ENCODE data around the gene HAPLN1. TPM values are rescaled to one million over a fixed set of nuclear protein-coding genes. Genes with fewer than 3 reads are reported as not detected.

Gene HAPLN1
- polyA plus RNA-seq, 2 of the 4 experiments (the other 2 are of a cell fraction): not detected

DNA sequence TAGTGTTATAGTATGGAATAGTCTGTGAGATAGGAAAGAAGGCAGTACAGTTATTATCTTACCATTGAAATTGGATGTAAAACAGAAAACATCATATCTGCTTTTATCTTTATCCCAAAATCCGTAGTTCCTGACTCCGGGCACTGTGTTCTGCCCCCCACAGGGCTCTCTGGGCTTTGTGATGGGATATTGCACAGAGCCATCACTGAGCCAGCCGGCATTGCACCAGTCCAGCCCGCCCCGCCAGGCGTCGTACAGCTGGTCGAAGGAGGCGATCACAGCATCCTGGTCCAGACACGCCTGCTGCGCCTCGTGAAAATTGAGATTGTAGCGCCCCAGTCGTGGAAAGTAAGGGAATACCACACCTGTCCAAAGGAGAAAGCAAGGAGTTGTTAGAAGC is 76.4 kb downstream of the HAPLN1 start (continued):
- TF ChIP-seq, protein P1, sequence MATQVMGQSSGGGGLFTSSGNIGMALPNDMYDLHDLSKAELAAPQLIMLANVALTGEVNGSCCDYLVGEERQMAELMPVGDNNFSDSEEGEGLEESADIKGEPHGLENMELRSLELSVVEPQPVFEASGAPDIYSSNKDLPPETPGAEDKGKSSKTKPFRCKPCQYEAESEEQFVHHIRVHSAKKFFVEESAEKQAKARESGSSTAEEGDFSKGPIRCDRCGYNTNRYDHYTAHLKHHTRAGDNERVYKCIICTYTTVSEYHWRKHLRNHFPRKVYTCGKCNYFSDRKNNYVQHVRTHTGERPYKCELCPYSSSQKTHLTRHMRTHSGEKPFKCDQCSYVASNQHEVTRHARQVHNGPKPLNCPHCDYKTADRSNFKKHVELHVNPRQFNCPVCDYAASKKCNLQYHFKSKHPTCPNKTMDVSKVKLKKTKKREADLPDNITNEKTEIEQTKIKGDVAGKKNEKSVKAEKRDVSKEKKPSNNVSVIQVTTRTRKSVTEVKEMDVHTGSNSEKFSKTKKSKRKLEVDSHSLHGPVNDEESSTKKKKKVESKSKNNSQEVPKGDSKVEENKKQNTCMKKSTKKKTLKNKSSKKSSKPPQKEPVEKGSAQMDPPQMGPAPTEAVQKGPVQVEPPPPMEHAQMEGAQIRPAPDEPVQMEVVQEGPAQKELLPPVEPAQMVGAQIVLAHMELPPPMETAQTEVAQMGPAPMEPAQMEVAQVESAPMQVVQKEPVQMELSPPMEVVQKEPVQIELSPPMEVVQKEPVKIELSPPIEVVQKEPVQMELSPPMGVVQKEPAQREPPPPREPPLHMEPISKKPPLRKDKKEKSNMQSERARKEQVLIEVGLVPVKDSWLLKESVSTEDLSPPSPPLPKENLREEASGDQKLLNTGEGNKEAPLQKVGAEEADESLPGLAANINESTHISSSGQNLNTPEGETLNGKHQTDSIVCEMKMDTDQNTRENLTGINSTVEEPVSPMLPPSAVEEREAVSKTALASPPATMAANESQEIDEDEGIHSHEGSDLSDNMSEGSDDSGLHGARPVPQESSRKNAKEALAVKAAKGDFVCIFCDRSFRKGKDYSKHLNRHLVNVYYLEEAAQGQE (IDR thresholded peaks at IDR 0.05): no peak
- no peak for TF ChIP-seq JUN (IDR thresholded peaks at IDR 0.05)

DNA sequence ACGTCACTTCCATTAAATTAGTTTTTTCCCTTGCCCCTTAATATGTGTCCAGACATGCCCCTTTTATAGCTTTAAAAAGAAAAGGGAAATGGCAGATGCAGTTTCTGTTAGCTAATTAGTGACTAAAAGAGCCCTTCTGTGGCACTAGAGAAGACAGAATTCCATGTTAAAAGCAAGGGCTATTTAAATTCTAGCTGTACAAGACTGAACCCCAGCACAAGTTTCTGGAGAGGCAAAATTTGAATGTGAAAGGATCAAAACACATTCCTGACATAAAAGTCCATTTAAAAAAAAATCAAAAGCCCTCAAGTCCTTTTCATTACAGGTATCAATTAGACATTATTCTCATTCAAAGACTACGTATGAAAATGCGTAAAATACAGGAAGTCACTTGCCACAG is 78.7 kb downstream of the HAPLN1 start:
- no peak overlapping the region for H3K4me3 ChIP-seq
- TF ChIP-seq NR3C1 (IDR thresholded peaks at IDR 0.05) (no peak), EP300 (IDR thresholded peaks at IDR 0.05) (no peak), RARB (CRISPR knock-in tag; IDR thresholded peaks at IDR 0.05) (no peak)
- TF ChIP-seq, protein P2, sequence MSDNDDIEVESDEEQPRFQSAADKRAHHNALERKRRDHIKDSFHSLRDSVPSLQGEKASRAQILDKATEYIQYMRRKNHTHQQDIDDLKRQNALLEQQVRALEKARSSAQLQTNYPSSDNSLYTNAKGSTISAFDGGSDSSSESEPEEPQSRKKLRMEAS (IDR thresholded peaks at IDR 0.05): no peak
- TF ChIP-seq, protein P3, sequence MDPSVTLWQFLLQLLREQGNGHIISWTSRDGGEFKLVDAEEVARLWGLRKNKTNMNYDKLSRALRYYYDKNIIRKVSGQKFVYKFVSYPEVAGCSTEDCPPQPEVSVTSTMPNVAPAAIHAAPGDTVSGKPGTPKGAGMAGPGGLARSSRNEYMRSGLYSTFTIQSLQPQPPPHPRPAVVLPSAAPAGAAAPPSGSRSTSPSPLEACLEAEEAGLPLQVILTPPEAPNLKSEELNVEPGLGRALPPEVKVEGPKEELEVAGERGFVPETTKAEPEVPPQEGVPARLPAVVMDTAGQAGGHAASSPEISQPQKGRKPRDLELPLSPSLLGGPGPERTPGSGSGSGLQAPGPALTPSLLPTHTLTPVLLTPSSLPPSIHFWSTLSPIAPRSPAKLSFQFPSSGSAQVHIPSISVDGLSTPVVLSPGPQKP (IDR thresholded peaks at IDR 0.05; ENCODE audit: low read depth, low read length): no peak
- DNase-seq (ENCODE audit: low read depth in 1 of 2, low spot score in 1 of 2): no peak
- 82% methylated on average over 3 of the region's 3 CpGs for WGBS (ENCODE audit: missing lambda C conversion rate)
- H3K9me3 ChIP-seq: no peaks in the 10 kb centered on the region
- ChIA-PET CTCF (no interaction called here), POLR2A (no interaction called here)
- ATAC-seq: no peak
- no peak overlapping the region for H3K27ac ChIP-seq
- no peak for FAIRE-seq
- peaks cover 3% of the 10 kb centered on the region; the same call in 1 of the 3 replicates for H3K4me1 ChIP-seq
- no peak overlapping the region for H3K4me2 ChIP-seq

DNA sequence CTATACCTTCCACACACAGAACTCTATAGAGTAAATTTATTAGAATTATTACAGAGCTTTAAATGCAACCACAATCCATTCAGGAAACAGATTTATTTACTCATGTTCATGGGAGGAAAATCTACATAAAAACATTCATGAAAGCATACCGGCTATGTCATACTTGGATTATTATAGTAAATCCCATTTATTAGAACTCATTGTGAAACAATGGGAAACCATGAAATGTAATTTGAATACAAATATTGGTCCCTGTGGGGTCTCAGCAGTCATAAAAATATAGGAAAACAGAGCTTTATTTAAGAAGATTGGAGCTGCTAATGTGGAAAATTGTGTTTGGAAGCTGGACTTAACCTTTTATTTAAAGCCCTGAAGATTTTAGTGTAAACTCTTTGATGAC is 80.7 kb downstream of the HAPLN1 start:
- H3K4me3 ChIP-seq: no peak overlapping the region
- no peaks in the 10 kb centered on the region for H3K4me1 ChIP-seq
- no peak overlapping the region for H3K27ac ChIP-seq
- 73% methylated on average over 1 of the region's 1 CpG for WGBS (ENCODE audit: missing lambda C conversion rate)
- DNase-seq (ENCODE audit: low read depth in 1 of 2, low spot score in 1 of 2) (no peak), FAIRE-seq (no peak), ATAC-seq (no peak)
- no peak overlapping the region for H3K4me2 ChIP-seq
- TF ChIP-seq FOSB (CRISPR knock-in tag; IDR thresholded peaks at IDR 0.05) (no peak), FOXS1 (CRISPR knock-in tag; IDR thresholded peaks at IDR 0.05) (no peak), TFCP2L1 (CRISPR knock-in tag; IDR thresholded peaks at IDR 0.05) (no peak), NR3C1 (IDR thresholded peaks at IDR 0.05) (no peak), NPAS2 (CRISPR knock-in tag; IDR thresholded peaks at IDR 0.05; ENCODE audit: borderline replicate concordance) (no peak), CHD4 (IDR thresholded peaks at IDR 0.05; ENCODE audit: borderline replicate concordance) (no peak), HOXA7 (CRISPR knock-in tag; IDR thresholded peaks at IDR 0.05) (no peak), NFE2L2 (conservative IDR thresholded peaks at IDR 0.05; ENCODE audit: low read length) (no peak), JUN (IDR thresholded peaks at IDR 0.05) (no peak), CBX2 (IDR thresholded peaks at IDR 0.05; ENCODE audit: borderline replicate concordance, low read depth) (no peak), TP53 (CRISPR knock-in tag; IDR thresholded peaks at IDR 0.05) (no peak), CBX8 (IDR thresholded peaks at IDR 0.05) (no peak), ESRRA (IDR thresholded peaks at IDR 0.05; ENCODE audit: borderline replicate concordance, low read length) (no peak)
- TF ChIP-seq, protein P4, sequence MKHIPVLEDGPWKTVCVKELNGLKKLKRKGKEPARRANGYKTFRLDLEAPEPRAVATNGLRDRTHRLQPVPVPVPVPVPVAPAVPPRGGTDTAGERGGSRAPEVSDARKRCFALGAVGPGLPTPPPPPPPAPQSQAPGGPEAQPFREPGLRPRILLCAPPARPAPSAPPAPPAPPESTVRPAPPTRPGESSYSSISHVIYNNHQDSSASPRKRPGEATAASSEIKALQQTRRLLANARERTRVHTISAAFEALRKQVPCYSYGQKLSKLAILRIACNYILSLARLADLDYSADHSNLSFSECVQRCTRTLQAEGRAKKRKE (CRISPR knock-in tag; IDR thresholded peaks at IDR 0.05; ENCODE audit: low read depth): no peak
- TF ChIP-seq, protein P5, sequence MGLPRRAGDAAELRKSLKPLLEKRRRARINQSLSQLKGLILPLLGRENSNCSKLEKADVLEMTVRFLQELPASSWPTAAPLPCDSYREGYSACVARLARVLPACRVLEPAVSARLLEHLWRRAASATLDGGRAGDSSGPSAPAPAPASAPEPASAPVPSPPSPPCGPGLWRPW (IDR thresholded peaks at IDR 0.05): no peak
- TF ChIP-seq, protein P3 (IDR thresholded peaks at IDR 0.05; ENCODE audit: low read depth, low read length): no peak
- TF ChIP-seq, protein P6, sequence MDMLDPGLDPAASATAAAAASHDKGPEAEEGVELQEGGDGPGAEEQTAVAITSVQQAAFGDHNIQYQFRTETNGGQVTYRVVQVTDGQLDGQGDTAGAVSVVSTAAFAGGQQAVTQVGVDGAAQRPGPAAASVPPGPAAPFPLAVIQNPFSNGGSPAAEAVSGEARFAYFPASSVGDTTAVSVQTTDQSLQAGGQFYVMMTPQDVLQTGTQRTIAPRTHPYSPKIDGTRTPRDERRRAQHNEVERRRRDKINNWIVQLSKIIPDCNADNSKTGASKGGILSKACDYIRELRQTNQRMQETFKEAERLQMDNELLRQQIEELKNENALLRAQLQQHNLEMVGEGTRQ (IDR thresholded peaks at IDR 0.05): no peak
- CTCF ChIA-PET: interaction anchor here (0.9 kb wide), 1 partner anchor 1290 kb away, joined by 3 read pairs; no protein-coding TSS in a partner anchor
- H3K9me3 ChIP-seq: no peaks in the 10 kb centered on the region
- POLR2A ChIA-PET: no interaction called here

All from A549 (cell line).